Renal cortical epithelial cell (primary cell): Measurements from ENCODE around the gene SRC. TPM values are rescaled to one million over a fixed set of nuclear protein-coding genes. Genes with fewer than 3 reads are reported as not detected.
A peak's percentile ranks its signal among the peaks of the same experiment; 100 is the strongest.
"Not testable (repeated sequence)": the region's sequence is repeated elsewhere in the genome, so short reads cannot be mapped to it uniquely, and the experiment has no call there.

Source experiments
- DNase-seq: peaks from one replicate; pipeline ENCODE4 v3.0.0-alpha.2; 2011; ENCODE audit warnings: low read depth
- total RNA-seq: library from RNA; depleted of rRNA; stranded (reverse); fragments of >200 nt; gene quantifications from 2 replicates; pipeline ENCODE4 v1.2.3, GENCODE V29; 2014

SRC gene
- total RNA-seq, 1 donor from 2014 or later: 58.6 TPM

DNA sequence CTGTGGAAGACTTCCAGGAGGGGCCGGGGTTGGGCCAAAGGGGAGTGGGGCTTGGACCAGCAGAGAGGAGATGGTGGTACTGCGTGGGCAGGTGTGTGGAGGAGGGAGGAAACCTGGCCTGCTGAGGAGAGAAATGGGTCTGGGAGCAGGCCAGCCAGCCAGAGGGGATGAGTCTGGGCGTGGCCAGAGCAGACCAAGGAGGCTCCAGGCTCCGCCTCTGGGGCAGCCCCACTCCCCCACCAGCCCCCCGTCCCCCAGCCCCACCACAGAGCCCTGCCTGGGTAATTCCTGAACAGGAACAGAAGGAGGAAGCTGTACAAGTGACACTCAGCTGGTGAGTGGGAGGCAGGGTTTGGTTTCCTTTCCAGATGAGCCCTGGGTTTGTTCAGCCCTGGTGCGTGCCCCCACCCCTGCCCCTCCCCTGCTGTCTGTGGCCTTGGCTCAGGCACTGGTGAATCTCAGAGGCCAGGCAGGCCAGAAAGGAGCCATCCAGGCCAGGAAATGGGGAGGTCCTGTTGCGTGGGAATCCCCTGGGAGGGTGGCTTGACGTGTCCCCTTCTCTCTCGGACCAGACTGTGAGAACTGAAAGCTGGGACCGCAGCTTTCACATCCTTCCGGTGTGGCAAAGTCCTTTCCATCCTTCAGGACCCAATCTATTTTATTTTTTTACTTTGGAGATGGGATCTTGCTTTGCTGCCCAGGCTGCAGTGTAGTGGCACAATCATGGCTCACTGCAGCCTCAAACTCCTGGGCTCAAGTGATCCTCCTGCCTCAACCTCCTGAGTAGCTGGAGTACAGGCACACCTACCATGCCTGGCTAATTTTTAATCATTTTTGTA lies 9.4 kb upstream of the SRC start:
- no peak for DNase-seq

- DNase-seq: no peak
Measured at GRCh38 chr20:37337208-37337991, 8.5 kb upstream of the SRC start.

DNA sequence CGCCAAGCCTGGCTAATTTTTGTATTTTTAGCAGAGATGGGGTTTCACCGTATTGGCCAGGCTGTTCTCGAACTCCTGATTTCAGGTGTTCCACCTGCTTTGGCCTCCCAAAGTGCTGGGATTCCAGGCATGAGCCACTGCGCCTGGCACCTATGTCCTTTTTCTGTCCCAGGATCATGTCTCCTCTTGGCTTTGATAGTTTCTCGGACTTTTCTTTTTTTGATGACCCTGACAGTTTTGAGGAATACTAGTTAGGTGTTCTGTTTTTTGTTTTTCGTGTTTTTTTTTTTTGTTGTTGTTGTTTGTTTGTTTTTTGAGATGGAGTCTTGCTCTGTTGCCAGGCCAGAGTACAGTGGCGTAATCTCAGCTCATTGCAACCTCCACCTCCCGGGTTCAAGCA lies 7.6 kb upstream of the SRC start:
- not testable (repeated sequence) for DNase-seq

GRCh38 chr20:37339208-37339607 lies 6.7 kb upstream of the SRC start:
- DNase-seq: no peak

DNA sequence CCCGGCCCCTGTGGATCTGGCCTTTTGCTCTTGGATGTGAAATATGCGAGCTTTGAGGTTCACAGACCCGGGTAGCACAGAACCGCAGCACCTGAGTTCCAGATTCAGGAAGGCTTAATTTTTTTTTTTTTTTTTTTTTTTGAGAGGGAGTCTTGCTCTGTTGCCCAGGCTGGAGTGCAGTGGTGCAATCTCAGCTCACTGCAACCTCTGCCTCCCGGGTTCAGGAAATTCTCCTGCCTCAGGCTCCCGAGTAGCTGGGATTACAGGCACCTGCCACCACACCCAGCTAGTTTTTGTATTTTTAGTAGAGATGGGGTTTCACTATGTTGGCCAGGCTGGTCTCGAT lies 6.2 kb upstream of the SRC start:
- DNase-seq: not testable (repeated sequence)

- DNase-seq: no peak
Measured at GRCh38 chr20:37340998-37341397, 4.9 kb upstream of the SRC start.

GRCh38 chr20:37341632-37342031 lies 4.3 kb upstream of the SRC start:
- DNase-seq: no peak

DNA sequence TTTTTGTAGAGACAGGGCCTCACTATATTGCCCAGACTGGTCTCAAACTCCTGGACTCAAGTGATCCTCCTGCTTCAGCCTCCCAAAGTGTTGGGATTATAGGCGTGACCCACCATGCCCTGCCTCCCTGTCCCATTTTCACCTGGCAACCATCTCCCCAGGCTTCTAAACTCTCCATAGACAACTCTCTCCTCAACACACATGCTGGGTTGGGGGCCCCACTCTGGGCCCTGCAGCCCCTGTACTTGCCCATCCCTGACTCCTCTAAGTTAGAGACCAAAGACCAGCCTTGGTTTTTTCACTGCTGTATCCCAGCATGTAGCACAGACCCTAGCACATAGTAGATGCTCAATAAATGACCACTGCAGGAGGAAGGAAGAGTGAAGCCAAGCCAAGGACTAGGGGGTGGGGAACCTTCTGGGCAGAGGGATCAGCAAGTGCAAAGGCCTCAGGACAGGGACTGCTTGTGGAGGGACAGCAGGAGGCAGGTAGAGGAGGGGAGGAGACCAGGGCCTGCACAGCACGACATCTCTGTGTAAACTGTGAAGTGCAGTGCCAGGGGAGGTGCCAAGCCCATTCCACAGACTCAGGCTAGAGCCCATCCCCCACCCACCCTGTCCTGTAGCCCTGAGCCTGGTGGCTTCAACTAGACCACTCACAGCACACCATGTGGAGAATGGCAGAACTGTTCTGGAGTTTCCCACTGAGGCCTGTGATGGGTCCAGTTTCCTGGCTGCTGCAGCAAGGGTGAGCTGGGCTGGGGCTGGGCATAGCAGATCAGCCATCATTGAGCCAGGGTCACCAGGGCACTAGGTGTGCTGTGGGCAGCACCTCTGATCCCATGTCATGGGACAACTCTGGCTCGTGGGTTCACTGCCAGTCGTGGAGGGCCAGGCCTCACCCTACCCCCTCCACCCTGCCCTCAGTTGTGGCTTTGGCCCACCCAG lies 3.4 kb upstream of the SRC start:
- DNase-seq: no peak

GRCh38 chr20:37343212-37343993 lies 2.5 kb upstream of the SRC start:
- DNase-seq: peak; percentile 53

DNA sequence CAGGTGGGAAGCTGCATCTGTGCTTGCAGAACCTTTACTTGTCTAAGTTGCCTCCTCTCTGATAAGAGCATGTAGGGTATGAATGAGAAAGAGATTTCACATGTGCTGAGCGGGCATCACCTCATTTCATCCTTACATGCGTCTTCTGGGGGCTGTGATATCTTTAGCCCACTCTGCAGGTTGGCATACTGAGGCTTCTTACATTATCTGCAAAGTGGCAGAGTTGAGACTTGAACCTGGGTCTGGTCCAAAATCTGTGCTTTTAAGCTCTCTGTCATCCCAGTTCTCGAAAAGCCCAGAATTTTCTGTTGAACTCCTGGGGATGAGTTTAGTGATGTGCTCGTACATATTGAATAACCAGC lies 2.0 kb upstream of the SRC start:
- DNase-seq: no peak

- peak; percentile 68 for DNase-seq
Measured at GRCh38 chr20:37344506-37345338, 1.2 kb upstream of the SRC start.

DNA sequence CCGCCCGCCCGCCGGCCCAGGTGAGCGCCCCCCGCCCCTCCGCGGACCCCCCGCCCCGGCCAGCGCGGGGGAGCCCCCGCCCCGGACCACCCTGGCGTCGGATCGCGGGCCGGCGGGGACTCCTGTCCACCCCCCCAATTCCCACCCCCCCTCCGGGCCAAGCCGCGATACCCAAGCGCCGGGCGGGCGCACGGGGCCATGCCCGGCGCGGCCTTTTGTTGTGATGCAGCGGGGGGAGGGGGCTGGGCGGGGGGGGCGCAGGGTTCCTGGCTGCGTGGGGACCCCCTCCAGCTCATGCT lies 245 bp downstream of the SRC start:
- DNase-seq: no peak

DNA sequence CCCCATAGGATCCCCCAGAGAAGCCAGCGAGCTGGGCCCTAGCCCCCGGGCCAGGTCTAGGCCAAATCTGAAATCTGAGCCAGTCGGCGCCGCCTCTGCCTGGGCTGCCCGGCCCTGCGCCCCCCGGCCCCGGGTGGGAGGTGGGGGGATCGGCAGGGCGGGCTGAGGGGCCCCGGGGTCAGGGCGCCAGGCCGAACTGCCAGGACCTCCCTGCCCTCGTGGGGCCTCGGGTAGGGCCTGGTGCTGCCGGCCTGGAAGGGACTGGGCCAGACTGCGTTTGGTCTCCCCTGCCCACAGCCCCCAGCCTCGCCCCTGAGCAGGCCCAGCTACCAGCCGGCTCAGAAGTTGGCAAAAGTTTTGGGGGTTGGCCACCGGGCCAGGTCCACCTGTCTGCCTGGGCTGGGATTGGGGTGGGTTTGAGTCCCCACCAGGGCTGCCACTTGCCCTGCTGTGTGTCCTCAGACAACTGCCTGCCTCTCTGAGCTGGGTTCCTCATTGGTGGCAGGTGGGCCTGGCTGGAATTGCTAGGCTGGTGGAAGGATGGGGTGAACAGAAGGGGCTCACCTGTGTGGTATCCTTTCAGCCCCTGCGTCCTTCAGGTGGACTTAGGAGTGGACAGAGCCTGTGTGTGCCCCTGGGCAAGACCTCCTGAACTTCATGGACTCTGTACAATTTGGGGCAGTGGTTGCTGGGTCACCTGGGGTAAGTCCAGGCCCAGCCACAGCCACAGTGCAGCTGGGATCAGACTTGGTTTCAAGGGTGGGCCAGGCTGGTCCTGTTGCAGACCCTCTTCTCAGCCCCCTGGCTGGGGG lies 801 bp downstream of the SRC start:
- DNase-seq: no peak

GRCh38 chr20:37347347-37347823 lies 1.4 kb downstream of the SRC start:
- no peak for DNase-seq

DNA sequence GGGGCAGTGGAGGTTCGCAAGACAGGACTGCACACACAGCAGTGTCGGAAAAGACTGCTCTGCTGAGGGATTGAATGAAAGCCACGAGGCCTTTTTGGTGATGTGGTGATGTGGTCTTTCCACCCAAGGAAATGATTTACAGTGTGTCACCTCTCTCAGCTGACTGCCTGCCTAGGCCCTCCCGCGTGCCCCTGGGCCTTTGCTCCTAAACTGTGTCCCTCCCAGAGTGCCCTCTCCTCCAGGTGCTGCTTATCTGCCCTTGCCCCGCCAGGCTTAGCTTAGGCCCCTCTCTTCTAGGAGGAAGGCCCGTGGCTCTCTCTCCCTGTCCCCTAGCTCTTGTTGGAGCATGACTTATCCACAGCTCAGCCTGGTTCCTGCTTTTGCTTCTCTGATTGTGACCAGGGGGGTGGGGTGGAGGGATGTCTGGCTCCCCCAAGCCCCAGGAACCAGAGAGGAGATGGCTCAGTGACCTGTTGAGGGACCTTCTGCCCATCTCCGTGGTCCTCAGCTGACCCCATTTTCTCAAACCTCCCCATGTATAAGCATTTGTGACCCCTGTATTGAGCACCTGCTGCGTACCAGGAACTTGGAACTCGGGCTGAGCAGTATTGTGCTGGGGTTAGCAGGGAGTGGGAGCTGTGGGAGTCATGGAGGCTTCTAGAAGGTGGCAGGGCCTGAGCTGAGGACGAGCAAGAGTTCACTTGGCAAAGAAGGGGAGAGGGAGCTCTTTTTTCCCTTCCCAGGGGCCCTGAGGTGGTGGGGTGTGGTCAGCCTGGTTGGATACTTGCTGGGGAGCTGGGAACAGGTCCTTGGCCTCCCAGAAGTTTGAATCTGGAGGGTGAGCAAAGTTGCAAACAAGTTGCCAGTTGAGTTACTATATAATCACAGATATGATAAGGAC lies 2.2 kb downstream of the SRC start:
- no peak for DNase-seq

- no peak for DNase-seq
Measured at GRCh38 chr20:37348792-37349516, 3.0 kb downstream of the SRC start.

- DNase-seq: peak; percentile 53
Measured at GRCh38 chr20:37349517-37350491, 3.9 kb downstream of the SRC start.
